GM18861 (cell line): Measurements from ENCODE around the gene UCK1.
"Not testable (repeated sequence)": the region's sequence is repeated elsewhere in the genome, so short reads cannot be mapped to it uniquely, and the experiment has no call there.

Source experiments
- ATAC-seq: cut with Tn5 transposase; IDR thresholded peaks from one replicate; pipeline ENCODE4 v1.9.1; 2021; ENCODE audit not compliant: unreplicated experiment

The UCK1 gene

GRCh38 chr9:131523451-131524435, 7.3 kb downstream of the UCK1 start:
- ATAC-seq, result no peak

DNA sequence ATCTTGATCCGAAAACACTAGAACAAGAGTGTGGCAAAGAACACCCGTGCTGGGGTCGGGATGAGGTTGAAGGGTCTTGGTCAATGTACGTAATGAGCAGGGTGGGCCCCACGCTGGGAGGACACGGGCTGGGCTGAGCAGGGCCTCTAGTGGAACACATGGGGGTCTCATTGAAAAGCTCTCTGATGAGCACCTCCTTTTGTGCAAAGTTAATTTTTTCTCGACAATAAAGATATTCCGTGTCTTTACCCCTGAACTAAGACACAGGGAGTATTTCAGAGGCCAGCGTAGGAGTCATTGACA, 8.0 kb downstream of the UCK1 start:
- ATAC-seq, result no peak

GRCh38 chr9:131522257-131523085, 8.6 kb downstream of the UCK1 start:
- no peak for ATAC-seq

GRCh38 chr9:131521822-131522221, 9.2 kb downstream of the UCK1 start:
- ATAC-seq, result no peak

DNA sequence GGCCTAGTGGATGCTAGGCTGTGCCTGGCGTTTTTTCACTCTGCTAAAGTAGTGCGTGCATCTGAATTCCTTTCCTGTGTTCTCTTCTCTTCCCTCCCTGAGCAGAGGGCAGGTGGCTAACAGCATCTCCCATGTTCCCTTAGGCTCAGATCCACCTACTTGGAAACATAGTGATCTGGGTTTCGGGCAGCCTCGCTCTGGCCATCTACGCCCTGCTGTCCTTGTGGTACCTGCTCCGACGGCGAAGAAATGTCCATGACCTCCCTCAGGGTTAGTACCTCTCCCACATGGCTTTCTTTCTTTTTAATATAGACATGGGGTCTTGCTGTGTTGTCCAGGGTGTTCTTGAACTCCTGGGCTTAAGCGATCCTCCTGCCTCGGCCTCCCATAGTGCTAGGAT, 9.9 kb downstream of the UCK1 start:
- no peak for ATAC-seq

DNA sequence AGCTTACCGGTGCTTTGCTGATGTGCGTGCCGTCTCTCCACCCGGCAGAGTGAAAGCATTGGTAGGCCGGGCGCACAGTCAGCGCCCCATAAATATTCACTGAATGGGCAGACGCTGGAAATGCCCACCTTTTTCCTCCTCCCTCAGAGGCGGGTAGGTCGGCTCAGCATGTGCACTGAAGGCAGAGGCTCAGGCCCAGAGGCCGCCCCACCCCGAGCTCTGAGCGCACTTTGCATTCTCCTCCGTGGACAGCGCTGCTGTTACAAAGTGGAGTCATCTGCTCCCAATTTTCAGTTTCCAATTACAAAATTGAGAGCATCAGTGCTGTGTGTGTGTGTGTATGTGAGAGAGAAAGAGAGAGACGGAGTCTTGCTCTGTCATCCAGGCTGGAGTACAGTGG, 10.6 kb downstream of the UCK1 start:
- no peak for ATAC-seq

GRCh38 chr9:131518553-131518952, 12.5 kb downstream of the UCK1 start:
- no peak for ATAC-seq

- ATAC-seq, result no peak
Measured at GRCh38 chr9:131517761-131518190, 13.3 kb downstream of the UCK1 start.

GRCh38 chr9:131516930-131517329, 14.1 kb downstream of the UCK1 start:
- no peak for ATAC-seq

DNA sequence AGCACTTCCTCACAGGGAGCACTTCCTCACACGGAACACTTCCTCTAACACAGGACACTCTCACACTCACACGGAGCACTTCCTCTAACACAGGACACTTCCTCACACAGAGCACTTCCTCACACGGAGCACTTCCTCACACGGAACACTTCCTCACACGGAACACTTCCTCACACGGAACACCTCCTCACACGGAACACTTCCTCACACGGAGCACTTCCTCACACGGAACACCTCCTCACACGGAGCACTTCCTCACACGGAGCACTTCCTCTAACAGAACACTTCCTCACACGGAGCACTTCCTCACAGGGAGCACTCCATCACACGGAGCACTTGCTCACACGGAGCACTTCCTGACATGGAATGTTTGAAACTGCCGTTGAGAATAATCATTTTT, 15.0 kb downstream of the UCK1 start:
- ATAC-seq, result no peak

- ATAC-seq, result not testable (repeated sequence)
Measured at GRCh38 chr9:131515559-131516031, 15.5 kb downstream of the UCK1 start.

DNA sequence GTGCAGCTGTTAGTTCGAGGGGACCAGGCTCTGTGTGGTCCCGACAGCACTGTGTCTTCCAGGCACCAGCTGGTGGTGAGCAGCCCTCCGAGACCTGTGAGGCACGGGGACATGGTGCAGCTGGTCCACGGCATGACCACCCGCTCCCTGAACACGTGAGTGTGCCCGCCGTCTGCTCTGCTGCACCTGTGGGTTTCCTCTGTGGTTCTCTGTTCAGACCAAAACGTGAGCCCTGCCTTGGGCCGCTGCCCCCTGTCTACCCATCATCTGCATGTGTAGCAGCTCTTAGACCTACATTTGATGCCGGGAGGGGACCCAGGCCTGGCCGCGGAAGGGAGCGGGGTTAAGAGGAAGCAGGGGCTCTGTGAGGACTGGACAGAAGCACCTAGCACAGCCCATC, 17.9 kb downstream of the UCK1 start:
- ATAC-seq, result no peak

DNA sequence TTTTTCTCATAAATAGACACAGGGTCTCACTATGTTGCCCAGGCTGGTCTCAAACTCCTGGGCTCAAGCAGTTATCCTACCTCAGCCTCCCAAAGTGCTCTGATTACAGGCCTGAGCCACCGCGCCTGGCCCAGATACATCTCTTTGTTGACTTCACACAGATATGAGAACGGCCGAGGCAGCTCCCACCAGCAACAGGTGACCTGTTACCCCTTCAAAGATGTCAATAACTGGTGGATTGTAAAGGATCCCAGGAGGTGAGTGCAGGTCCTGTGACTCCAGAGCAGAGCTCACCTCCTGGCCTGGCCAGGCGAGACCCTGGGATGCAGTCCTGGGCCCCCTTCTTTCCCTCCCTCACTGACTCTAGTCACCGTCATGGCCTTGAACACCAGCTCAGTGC, 19.2 kb downstream of the UCK1 start:
- ATAC-seq, result no peak

DNA sequence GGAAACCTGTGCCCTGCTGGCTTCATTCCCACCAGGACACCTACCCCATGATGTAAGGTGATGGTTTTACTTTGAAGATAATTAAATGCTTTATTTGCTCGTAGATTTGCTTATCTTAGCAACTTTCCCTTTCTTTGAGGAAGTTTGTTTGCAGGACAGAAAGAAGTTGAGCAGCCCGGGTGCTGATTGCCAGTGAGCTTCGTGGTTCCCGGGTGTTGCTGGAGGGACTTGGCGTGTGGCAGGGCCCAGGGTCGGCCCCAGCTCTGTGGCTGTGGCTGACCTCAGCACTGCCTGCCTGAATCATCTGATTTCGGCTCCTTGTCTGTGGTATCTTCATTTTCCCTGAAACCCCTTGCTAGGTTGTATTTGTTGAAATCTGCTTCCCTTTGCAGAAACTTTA, 19.6 kb downstream of the UCK1 start:
- no peak for ATAC-seq

- no peak for ATAC-seq
Measured at GRCh38 chr9:131505012-131505411, 26.1 kb downstream of the UCK1 start.

DNA sequence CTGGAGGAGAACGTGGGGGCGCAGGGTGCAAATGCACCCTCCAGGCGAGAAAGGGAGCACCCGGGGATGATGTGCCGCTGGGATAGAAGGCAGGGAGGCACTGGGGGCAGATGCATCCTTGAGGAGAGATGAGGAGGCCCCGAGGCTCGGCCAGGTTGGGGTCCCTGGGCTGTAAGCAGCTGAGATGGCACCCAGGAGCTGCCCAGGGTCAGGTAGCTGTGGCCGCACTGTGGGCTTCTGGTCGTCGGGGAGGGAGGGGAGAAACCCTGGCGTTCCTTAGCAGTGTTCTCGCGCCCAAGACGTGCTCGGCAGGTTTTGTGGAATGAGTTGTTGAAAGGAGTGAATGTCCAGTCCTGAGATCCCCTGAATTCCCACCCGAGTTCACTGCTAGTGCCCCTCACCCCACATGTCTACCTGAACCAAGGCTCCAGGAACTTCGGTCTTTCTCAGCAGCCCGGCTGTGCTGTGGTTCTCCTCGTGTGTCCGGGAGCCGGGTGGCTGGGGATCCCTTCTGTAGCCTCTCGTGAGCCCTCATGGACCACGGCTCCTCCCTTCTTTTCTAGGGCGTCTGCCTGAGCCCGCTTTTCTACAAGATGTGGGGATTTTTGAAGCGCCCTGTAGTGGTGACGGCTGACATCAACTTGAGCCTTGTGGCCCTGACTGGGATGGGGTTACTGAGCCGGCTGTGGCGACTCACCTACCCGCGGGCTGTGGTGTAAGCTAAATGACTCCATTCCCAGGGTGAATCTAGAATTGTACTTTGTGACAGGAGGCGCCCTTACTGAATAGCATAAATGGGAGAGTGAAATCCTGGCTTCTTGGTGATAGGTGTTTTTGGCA, 27.2 kb downstream of the UCK1 start:
- ATAC-seq, result no peak

GRCh38 chr9:131502781-131503625, 28.1 kb downstream of the UCK1 start, which contains the start of gene POMT1:
TSS of gene POMT1 (plus strand) at chr9:131502918. CDS start at chr9:131504219, 1,301 bp downstream.
- ATAC-seq, result peak; percentile 83

DNA sequence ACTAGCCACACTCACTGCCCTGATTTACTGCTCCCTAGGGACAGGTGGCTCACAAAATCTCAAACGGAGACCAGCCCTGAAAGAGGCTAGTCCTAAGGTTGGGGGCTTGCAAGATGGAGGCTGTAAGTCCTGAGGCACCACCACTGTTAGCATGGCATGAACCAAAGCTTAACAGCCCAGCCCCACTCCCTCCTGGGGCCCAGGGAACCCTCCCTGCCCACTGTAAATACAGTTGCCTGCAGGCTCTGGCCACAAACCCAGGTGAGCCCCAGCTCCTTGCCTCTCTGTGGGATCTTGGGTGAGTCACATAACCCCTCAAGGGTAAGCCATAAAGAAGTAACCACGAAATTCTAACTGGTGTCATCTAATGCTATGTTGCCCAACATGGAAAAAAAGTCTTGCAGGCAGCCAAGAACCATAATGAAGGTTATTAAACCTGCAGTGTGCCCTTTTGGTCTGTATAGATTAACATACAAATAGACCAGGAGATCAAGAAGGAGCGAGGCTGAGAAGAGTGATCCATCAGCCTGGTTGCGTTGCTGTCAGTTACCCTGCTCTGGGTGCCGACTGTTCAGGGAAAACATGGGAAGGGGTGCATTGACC, 30.0 kb downstream of the UCK1 start:
- ATAC-seq, result no peak

- no peak for ATAC-seq
Measured at GRCh38 chr9:131500377-131500776, 30.7 kb downstream of the UCK1 start.
